ENCODE data around the gene REN. TPM values are rescaled to one million over a fixed set of nuclear protein-coding genes. Genes with fewer than 3 reads are reported as not detected.

The REN gene
- total and polyA plus RNA-seq, 2 of the 8 experiments (the other 6 are each of a cell fraction or from before 2014, with no cell fraction given) = 0.05 TPM; not detected in 1

DNA sequence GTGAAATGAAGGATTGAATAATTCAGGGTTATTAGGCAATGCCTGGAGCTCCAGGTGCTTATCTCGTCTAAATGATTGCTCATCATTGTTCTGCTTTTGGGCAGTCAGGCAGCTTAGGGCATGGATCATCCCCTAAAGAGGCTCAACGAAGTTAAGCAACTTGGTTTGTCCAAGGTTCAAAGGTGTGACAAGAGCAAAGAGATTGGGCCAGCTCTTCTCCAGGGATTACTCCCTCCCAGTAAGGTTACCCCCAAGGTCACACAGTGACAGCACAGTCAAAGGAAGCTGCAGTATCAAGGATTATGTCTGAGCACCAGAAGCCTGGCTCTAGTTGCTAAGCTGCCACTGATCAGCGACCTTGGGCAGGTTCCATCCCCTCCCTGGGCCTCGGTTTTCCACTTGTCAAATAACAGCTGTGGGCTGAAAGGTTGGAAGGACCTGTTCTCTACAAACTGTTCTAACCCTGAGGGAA, 21.1 kb downstream of the REN start:
- POLR2A ChIA-PET (ENCODE audit: partially characterized antibody) = interaction anchor here (0.7 to 2.8 kb wide), 3 partner anchors 9 to 279 kb away, joined by 3 to 14 read pairs (median 3); no protein-coding TSS in a partner anchor
- TF ChIP-seq GABPA (IDR thresholded peaks at IDR 0.05; ENCODE audit: borderline replicate concordance, insufficient read depth, low read length) (no peak), KDM1A (IDR thresholded peaks at IDR 0.05; ENCODE audit: borderline replicate concordance, low read length) (no peak), KDM5A (IDR thresholded peaks at IDR 0.05; ENCODE audit: low read length) (no peak), CTBP2 (IDR thresholded peaks at IDR 0.05; ENCODE audit: borderline replicate concordance, insufficient read depth, insufficient read length, low read length) (no peak), SIX5 (IDR thresholded peaks at IDR 0.05; ENCODE audit: low read depth, low read length) (no peak), SUZ12 (IDR thresholded peaks at IDR 0.05; ENCODE audit: low read length) (no peak), TAF7 (optimal IDR thresholded peaks at IDR 0.05; ENCODE audit: borderline replicate concordance, low read depth, low read length) (no peak), NANOG (IDR thresholded peaks at IDR 0.05; ENCODE audit: insufficient read depth, low read depth, low read length, poor library complexity, severe bottlenecking) (no peak), TAF1 (IDR thresholded peaks at IDR 0.05; ENCODE audit: low read depth, low read length) (no peak), RBBP5 (IDR thresholded peaks at IDR 0.05; ENCODE audit: borderline replicate concordance, low read depth, low read length) (no peak), MAFK (IDR thresholded peaks at IDR 0.05; ENCODE audit: low read depth, low read length) (no peak), BACH1 (IDR thresholded peaks at IDR 0.05; ENCODE audit: low read length) (no peak), EGR1 (IDR thresholded peaks at IDR 0.05; ENCODE audit: borderline replicate concordance, low read depth, low read length) (no peak), HDAC6 (IDR thresholded peaks at IDR 0.05; ENCODE audit: low read depth, low read length) (no peak)

More for the DNA sequence above, 21.1 kb downstream of the REN start:
- Histone ChIP-seq H3K27ac (ENCODE audit: low read depth, low read length) (no peak overlapping the region), H2BK5ac (ENCODE audit: low read depth, low read length) (no peak overlapping the region), H4K5ac (ENCODE audit: insufficient read length, low read depth, low read length) (no peak overlapping the region), H3K23me2 (ENCODE audit: low read depth, low read length) (no peaks in the 10 kb centered on the region; the same call in 1 of the 2 replicates), H3K27me3 (replicated peaks in 1 of 4; ENCODE audit: control insufficient read depth in 3 of 4, extremely low read depth in 1 of 4, insufficient read depth in 3 of 4, low read length in 3 of 4) (no peaks in the 10 kb centered on the region; a peak in 1 of 7 replicates), H3K4me3 (ENCODE audit: extremely low read depth in 1 of 4, insufficient read depth in 2 of 4, low read depth in 3 of 4, low read length in 4 of 4) (no peak overlapping the region), H3K36me3 (ENCODE audit: control insufficient read depth in 2 of 4, insufficient read depth in 4 of 4, low read length in 3 of 4) (no peaks in the 10 kb centered on the region), H2BK12ac (ENCODE audit: low read depth, low read length) (no peak overlapping the region), H2BK120ac (replicated peaks; ENCODE audit: low read depth, low read length) (no peak overlapping the region), H4K91ac (replicated peaks; ENCODE audit: insufficient read length, low read length) (no peak overlapping the region), H3K79me1 (ENCODE audit: low read depth, low read length) (peaks cover 2% of the 10 kb centered on the region; the same call in 1 of the 2 replicates), H3K4ac (replicated peaks; ENCODE audit: insufficient read length, low read depth, low read length) (no peak overlapping the region), H3K23ac (ENCODE audit: insufficient read length) (no peak overlapping the region), H2AK5ac (ENCODE audit: low read depth, low read length) (no peak overlapping the region), H3K56ac (replicated peaks; ENCODE audit: insufficient read length, low read depth, low read length) (no peak overlapping the region), H3K9me3 (ENCODE audit: insufficient read depth in 2 of 2, low read depth in 1 of 2, low read length in 1 of 2) (no peaks in the 10 kb centered on the region), H3K79me2 (ENCODE audit: control insufficient read depth in 1 of 2, insufficient read depth in 2 of 2, low read length in 2 of 2) (no peaks in the 10 kb centered on the region), H2BK15ac (ENCODE audit: low read length) (no peak overlapping the region), H3K9ac (replicated peaks in 1 of 4; ENCODE audit: extremely low read depth in 1 of 4, low read depth in 3 of 4, low read length in 3 of 4) (no peak overlapping the region), H3K14ac (ENCODE audit: insufficient read length) (no peak overlapping the region), H3K18ac (ENCODE audit: extremely low read depth, low read length) (no peak overlapping the region), H3K4me2 (ENCODE audit: insufficient read depth in 1 of 2, low read depth in 2 of 2, low read length in 2 of 2) (no peak overlapping the region), H4K8ac (ENCODE audit: extremely low read depth, insufficient read depth, low read length) (no peak overlapping the region; the same call in 1 of the 2 replicates), H2BK20ac (ENCODE audit: low read length) (no peak overlapping the region), H2AFZ (ENCODE audit: low read length) (no peak overlapping the region), H3K4me1 (replicated peaks in 1 of 4; ENCODE audit: control insufficient read depth in 3 of 4, insufficient read depth in 4 of 4, low read length in 3 of 4) (peaks cover 5 to 29% (median 18%) of the 10 kb centered on the region in 4 experiments), H4K20me1 (replicated peaks in 1 of 2; ENCODE audit: control insufficient read depth in 1 of 2, insufficient read depth in 2 of 2, low read length in 2 of 2) (no peaks in the 10 kb centered on the region)
- 90% methylated on average over 4 of the region's 4 CpGs; no CpG with 5 or more reads in 1 of the 2 experiments for WGBS, 2 experiments (ENCODE audit: extremely low coverage in 1 of 2, insufficient coverage in 1 of 2, insufficient read length in 1 of 2, insufficient replicate concordance in 2 of 2, low coverage in 1 of 2, low lambda C conversion rate in 2 of 2, missing lambda C conversion rate in 1 of 2)
- FAIRE-seq (no peak), DNase-seq (ENCODE audit: low read depth in 1 of 2, low spot score in 2 of 2) (no peak)
- CTCF ChIA-PET (ENCODE audit: partially characterized antibody) = interaction anchor here (1.1 to 9.8 kb wide), 5 partner anchors 9 to 150 kb away, joined by 3 to 99 read pairs (median 4); no protein-coding TSS in a partner anchor
